Activated gamma-delta T cell treated with anti-CD3 and anti-CD28 coated beads, Interleukin-2, amount 50 U/mL, for 16 hours (primary cell): Measurements from ENCODE around the gene RFC1.
"Not testable (repeated sequence)": the region's sequence is repeated elsewhere in the genome, so short reads cannot be mapped to it uniquely, and the experiment has no call there.

Experiments used
- DNase-seq: peaks from one replicate; pipeline ENCODE4 v3.0.0-alpha.2; 2020; ENCODE audit warnings: low read depth

RFC1 gene, protein sequence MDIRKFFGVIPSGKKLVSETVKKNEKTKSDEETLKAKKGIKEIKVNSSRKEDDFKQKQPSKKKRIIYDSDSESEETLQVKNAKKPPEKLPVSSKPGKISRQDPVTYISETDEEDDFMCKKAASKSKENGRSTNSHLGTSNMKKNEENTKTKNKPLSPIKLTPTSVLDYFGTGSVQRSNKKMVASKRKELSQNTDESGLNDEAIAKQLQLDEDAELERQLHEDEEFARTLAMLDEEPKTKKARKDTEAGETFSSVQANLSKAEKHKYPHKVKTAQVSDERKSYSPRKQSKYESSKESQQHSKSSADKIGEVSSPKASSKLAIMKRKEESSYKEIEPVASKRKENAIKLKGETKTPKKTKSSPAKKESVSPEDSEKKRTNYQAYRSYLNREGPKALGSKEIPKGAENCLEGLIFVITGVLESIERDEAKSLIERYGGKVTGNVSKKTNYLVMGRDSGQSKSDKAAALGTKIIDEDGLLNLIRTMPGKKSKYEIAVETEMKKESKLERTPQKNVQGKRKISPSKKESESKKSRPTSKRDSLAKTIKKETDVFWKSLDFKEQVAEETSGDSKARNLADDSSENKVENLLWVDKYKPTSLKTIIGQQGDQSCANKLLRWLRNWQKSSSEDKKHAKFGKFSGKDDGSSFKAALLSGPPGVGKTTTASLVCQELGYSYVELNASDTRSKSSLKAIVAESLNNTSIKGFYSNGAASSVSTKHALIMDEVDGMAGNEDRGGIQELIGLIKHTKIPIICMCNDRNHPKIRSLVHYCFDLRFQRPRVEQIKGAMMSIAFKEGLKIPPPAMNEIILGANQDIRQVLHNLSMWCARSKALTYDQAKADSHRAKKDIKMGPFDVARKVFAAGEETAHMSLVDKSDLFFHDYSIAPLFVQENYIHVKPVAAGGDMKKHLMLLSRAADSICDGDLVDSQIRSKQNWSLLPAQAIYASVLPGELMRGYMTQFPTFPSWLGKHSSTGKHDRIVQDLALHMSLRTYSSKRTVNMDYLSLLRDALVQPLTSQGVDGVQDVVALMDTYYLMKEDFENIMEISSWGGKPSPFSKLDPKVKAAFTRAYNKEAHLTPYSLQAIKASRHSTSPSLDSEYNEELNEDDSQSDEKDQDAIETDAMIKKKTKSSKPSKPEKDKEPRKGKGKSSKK

DNA sequence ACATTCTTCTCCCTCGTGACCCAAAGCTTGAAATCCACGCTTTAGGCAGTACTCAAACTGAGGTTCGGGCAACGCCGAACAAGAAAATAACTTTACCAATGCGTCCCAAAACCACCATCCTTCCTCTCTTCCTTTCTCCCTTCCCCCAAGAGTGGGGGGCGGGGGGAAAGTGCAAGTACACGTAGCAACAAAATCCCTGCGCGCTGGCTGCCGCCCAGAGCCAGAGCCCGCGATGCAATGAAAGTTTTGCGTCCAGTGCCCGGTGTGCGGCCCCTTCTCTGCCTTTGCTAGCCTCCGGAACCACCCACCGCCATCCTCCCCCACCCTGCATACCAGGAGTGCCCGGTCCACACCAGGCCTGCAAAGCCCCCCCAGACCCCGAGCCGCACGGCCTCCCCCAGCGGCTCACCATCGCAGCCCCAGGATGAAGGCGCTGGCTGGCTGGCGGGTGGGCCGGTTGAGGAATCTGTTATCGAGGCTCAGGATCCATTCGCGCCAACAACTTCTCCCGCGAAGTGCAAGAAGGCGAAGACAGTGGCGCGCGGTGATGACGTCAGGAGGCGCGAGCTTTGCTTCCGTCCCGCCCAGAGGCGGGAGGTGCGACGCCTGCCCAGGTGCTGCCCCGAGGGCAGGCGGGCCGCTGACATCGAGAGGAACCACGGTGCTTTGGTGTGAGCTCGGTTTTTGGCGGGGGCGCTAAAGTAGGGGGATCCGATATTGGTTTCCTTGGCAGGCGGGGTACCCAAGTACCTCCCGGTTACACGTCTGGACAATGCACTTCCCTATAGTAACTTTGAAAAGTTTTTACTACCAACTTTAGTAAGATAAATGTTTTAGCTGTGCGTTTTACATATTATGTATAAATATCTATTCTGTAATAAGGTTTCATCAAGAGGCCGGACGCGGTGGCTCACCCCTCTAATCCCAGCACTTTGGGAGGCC, at the start of gene RFC1:
RFC1 (minus strand) TSS at position 533 of the 942 bp plus-strand sequence; CDS start at position 412, 121 bp downstream.
- DNase-seq = peak; percentile 85

- DNase-seq = no peak
Observed at GRCh38 chr4:39415678-39416283, 49.6 kb upstream of the RFC1 start.

DNA sequence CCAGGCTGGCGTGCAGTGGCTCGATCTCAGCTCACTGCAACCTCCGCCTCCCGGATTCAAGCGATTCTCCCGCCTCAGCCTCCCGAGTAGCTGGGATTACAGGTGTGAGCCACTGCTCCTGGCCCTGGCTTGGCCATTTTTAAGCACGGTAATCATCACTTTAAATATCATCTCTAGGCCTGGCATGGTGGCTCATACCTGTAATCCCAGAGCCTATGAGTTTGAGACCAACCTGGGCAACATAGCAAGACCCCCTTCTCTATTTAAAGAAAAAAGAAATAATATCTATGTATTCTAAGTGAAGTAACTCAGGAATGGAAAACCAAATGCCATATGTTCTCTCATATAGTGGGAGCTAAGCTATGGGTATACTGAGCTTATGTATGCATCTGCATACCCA, 45.4 kb upstream of the RFC1 start:
- not testable (repeated sequence) for DNase-seq

- DNase-seq = no peak
Observed at GRCh38 chr4:39410415-39410814, 44.3 kb upstream of the RFC1 start.

DNA sequence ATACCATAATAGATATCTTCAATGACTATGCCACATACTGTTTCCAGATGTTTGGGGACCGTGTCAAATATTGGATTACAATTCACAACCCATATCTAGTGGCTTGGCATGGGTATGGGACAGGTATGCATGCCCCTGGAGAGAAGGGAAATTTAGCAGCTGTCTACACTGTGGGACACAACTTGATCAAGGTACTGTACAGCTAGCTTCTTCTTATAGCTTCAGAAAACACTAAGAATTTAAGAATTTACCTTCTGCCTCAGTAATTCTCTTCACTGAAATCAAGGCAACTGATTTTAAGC, 41.4 kb upstream of the RFC1 start:
- DNase-seq = no peak

- DNase-seq = no peak
Observed at GRCh38 chr4:39406763-39407583, 40.8 kb upstream of the RFC1 start, which contains the start of gene KLB. Gene KLB (plus strand): TSS chr4:39406930. CDS start chr4:39406950, 20 bp downstream.

DNA sequence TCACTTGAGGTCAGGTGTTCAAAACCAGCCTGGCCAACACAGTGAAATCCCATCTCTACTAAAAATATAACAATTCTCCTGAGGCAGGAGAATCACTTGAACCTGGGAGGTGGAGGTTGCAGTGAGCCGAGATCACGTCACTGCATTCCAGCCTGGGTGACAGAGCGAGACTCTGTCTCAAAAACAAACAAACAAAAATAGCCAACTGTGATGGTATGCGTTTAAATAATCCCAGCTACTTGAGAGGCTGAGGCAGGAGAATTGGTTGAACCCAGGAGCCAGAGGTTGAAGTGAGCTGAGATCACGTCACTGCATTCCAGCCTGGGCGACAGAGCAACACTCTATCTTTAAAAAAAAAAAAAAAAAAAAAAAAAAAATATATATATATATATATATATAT, 35.5 kb upstream of the RFC1 start:
- DNase-seq = not testable (repeated sequence)

- DNase-seq = no peak
Observed at GRCh38 chr4:39394706-39395105, 28.5 kb upstream of the RFC1 start.

- no peak for DNase-seq
Observed at GRCh38 chr4:39390603-39391002, 24.4 kb upstream of the RFC1 start.

- no peak for DNase-seq
Observed at GRCh38 chr4:39384563-39384962, 18.4 kb upstream of the RFC1 start.

- DNase-seq = no peak
Observed at GRCh38 chr4:39383690-39384089, 17.5 kb upstream of the RFC1 start.

DNA sequence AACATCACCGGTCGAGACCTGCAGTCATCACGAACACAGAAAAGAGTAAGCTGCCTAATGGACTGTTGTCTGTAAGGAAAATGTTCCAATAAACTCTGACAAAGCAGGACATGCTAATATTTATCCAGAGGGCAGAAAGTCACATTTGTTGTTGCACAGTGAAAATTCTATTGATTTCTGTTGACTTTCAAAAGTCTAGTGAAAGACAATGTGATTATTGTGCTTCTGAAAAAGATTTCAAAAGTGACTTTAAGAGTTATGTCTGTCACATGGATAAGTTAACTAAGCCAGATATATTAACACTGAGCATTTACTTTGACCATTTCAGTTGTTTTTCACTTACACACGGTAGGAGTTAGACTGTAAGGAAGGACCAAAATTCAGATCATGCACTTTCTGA, 9.3 kb upstream of the RFC1 start:
- DNase-seq = no peak

- not testable (repeated sequence) for DNase-seq
Observed at GRCh38 chr4:39371209-39371608, 5.0 kb upstream of the RFC1 start.

DNA sequence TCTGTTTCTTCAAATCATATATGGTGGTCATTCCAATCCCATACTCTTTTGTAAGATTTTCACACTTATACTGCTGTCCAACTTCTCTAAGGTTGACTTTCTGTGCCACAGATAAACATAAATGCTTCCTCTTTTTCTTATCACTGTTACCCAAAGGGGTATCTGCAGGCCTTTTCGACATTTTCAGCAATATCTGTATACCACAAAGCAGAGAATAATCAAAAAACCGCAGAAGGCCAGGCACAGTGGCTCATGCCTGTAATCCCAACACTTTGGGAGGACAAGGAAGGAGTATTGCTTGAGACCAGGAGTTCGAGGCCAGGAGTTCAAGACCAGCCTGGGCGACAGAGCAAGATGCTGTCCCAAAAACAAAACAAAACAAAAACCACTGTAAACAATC, 3.1 kb upstream of the RFC1 start:
- no peak for DNase-seq

- DNase-seq = no peak
Observed at GRCh38 chr4:39367166-39367565, 1.0 kb upstream of the RFC1 start.

DNA sequence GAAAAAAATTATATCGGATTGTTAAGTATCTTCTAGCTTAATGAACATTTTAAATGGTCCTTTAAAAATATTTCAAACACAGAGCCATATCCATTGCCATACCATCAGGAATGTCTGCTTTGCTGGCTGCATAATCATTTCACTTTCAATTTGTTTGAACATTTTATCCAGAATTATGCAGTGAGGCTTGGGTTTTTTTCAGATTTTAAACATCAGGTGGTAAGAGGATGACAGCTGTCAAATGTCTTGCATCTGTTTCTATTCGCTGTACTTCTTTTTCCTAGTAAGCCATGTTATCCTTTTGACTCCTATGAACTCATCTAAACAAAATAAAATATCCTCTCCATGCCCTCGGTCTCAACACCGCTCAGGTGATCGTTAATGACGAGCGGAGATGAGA, 802 bp downstream of the RFC1 start:
- no peak for DNase-seq

DNA sequence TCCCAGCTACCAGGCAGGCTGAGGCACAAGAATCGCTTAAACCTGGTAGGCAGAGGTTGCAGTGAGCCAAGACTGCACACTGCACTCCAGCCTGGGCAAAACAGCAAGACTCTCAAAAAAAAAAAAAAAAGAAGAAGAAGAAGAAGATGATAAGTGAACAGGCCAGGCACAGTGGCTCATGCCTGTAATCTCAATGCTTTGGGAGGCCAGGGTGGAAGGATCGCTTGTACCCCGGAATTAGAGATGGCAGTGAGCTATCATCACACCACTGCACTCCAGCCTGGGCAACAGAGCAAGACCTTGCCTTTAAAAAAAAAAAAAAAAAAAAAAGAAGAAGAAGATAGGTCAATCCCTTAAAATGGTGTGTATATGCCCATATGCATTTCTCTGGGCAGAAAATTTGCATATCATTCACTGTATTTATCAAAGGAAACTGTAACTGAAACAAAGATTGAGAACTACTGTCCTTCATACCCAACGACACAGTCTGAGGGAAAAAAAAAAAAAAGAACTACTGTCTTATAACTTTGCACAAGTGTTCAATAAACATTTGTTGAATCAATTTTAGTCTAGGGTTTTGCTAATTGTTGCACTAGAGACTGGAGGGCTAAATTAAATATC, 2.3 kb downstream of the RFC1 start:
- no peak for DNase-seq

GRCh38 chr4:39362827-39363226, 3.3 kb downstream of the RFC1 start:
- DNase-seq = no peak

DNA sequence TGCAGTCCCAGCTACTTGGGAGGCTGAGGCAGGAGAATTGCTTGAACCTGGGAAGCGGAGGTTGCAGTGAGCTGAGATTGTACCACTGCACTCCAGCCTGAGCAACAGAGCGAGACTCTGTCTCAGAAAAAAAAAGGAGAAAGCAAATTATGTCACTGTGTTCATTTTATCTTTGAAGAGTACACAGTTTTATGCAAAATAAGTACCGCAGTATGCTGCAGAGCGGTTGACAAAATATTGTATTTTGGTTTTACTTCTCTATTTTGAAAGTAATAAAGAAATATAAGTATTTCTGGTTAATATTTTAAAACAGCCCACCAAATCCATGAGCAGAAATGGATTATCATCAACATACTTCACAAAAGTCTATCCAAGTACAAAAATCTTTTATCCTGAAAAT, 5.6 kb downstream of the RFC1 start:
- not testable (repeated sequence) for DNase-seq

- DNase-seq = no peak
Observed at GRCh38 chr4:39357002-39357401, 9.2 kb downstream of the RFC1 start.
